Loucy (cell line): ENCODE results near the gene RTL9.

Experiments used
- EZH2phosphoT487 ChIP-seq: fragments of 200-600 bp; IDR thresholded peaks from 2 replicates; pipeline ENCODE4 v1.6.1; 2018; ENCODE audit warnings: antibody characterized with exemption, mild to moderate bottlenecking, moderate library complexity, borderline replicate concordance
- TF ChIP-seq, protein P1 (sequence below): fragments of 200-600 bp; sonication (generic); conservative IDR thresholded peaks from 2 replicates; pipeline ENCODE4 v1.5.1; 2014; ENCODE audit warnings: mild to moderate bottlenecking, antibody characterized with exemption, low read length

DNA sequence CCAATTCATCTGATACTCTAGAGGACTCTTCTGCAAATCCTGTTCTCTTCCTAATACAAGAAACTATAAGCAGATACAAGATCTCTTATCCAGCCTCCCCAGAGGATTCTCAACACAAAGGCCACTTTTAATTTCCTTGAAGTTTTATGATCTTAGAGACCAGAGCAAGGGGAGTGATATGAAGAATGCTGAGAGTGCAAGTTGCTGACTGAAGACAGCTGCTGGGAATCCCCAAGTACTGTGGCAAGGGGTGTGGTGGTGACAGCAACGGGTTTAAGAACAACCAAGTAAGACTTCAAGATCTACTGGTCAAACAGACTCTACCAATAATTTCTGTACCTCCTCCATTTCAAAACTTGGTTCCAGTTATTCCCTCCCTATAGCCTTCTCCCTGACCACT, 47.8 kb upstream of the RTL9 start:
- TF ChIP-seq, protein P1, sequence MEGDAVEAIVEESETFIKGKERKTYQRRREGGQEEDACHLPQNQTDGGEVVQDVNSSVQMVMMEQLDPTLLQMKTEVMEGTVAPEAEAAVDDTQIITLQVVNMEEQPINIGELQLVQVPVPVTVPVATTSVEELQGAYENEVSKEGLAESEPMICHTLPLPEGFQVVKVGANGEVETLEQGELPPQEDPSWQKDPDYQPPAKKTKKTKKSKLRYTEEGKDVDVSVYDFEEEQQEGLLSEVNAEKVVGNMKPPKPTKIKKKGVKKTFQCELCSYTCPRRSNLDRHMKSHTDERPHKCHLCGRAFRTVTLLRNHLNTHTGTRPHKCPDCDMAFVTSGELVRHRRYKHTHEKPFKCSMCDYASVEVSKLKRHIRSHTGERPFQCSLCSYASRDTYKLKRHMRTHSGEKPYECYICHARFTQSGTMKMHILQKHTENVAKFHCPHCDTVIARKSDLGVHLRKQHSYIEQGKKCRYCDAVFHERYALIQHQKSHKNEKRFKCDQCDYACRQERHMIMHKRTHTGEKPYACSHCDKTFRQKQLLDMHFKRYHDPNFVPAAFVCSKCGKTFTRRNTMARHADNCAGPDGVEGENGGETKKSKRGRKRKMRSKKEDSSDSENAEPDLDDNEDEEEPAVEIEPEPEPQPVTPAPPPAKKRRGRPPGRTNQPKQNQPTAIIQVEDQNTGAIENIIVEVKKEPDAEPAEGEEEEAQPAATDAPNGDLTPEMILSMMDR, result no peak
- no peak for TF ChIP-seq EZH2phosphoT487
